Stimulated activated CD4-positive, alpha-beta T cell treated with anti-CD3 and anti-CD28 coated beads, TNF-alpha, amount 100 ng/mL, for 4 hours (primary cell): ENCODE data around the gene DACT2.
"Not testable (repeated sequence)": the region's sequence is repeated elsewhere in the genome, so short reads cannot be mapped to it uniquely, and the experiment has no call there.

Experiments
- DNase-seq, 3 experiments: peaks; one replicate each; pipeline ENCODE4 v3.0.0-alpha.2; 2020; ENCODE audit warnings: low read depth in 3 of 3

DACT2 gene

DNA sequence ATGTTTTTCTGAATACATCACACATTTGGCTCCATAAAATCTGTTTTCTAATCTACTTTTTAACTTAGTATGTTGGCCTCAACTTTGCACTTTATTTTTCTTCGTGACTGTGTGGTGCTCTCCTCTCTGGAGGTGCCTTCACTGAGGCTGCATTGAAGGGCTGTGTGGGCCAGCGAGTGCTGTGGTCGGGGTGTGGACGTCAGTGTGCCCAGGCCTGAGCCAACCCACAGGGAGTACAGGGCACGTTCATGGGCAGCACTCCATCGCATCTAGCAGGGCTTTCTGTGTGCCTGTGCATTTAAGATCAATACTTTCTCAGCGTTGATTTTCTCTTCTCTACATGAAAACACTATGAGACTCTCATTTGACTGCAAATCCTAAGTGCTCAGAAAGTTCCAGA, 37.8 kb downstream of the DACT2 start:
- no peak for DNase-seq

DNA sequence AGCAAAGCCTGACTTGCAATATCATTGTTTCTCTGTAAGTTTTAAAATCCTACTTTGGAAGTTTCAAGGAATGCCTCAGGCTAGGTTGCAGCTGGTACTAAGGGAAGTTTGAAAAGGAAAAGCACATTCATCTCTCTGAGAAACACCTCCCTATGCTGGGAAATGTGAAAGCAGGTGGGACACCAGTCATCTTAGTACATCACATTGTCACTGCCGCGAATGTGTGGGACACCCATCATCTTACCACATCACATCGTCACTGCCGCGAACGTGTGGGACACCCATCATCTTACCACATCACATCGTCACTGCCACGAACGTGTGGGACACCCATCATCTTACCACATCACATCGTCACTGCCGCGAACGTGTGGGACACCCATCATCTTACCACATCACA, 38.3 kb downstream of the DACT2 start:
- not testable (repeated sequence) for DNase-seq

DNA sequence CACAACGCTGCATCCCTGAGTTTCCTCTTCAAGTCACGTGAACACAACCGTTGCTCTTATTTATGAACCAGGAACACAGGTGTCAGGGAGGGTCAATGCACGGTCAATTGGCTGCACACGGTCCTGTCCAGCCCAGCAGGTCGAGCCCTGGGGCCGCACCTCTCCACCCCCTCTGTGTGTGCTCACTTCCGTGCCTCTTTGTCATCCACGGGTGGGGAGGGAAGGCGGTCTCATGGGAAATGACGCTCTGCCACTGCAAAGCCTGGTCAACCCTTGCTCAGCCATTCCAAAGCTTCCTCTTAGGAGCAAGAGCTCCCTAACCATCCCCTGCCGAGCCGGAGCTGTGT, 38.7 kb downstream of the DACT2 start:
- DNase-seq = no peak

DNA sequence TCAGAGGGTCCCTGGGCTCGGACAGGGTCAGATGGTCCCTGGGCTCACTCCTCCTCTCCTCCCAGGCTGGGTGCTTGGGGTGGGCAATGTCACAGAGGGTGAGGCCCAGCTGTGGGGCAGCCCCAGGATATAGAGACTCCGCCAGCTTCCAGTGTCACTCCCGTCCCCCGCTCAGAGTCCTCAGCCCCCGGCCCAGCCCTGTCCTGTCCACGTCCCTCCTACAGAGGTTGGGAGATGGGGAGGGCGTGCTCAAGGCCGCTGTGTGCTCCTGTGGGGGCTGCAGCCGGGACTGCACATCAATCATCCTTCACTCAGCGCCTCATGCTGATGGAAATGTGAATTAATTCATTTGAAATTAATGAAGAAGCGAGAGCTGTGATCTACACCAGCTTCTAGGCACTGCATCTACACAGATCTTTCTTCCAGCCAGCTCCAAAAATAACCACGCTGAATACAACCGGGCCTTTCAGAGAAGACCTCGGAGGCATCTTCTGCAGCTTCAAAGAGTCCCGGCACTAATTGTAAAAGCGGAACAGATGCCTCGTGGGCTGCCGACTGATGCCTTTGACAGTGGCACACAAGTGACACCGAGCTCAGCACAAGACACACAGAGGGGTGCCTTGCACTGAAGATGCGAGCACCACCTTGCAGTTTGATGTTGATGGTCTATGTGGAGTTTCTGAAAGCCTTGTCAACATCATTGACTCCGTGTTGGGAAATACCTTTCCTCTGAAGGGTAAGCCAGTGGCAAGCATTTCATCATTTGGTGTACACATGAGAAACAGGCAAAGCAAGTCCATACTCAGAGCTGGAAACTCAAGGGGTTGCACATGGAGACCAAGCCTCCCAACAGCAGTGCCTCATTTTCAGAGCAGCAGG, 39.3 kb downstream of the DACT2 start:
- no peak for DNase-seq

DNA sequence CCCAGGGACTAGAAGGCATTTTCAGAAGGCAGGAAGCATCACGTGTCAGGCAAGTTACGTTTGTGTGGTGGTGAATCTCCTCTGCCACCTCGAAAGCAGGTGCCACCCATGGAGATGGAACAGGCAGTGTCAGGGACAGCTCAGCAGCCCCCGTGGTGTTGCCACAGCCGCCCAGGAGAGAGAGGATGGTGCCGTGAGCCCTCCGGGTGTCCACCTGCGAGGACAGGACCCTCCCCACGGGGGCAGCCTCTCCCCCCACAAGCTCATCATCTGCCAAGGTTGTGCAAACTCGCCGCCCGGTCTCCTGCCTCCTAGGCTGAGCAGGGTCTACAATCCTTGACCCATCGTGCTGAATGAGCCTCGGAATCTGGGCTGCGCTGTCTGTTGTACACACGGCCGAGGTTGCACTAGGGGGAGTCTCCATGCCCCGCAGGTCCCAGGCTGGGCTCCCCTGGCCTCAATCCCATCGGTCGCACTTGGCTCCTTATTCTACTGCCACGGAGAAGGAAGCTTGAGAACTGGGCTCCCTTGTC, 40.1 kb downstream of the DACT2 start:
- DNase-seq = no peak

DNA sequence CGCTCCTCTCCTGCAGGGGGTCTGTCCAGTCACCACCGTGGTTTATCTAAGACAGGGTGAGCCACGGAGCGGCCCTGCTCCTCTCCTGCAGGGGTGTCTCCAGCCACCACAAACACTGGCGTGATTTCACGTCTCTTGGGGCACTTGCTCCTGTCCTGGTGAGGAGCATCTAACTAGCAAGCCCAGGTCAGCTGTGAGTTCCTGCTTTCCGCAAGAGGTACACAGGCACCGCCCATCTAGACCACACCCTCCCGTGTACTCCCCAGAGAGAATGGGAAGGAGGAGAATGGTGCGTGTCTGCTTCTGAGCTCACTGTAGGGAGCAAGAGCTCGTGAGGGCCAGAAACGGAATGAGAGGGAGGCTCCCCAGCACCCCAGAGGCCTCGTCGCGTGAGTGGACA, 40.7 kb downstream of the DACT2 start:
- DNase-seq = no peak

DNA sequence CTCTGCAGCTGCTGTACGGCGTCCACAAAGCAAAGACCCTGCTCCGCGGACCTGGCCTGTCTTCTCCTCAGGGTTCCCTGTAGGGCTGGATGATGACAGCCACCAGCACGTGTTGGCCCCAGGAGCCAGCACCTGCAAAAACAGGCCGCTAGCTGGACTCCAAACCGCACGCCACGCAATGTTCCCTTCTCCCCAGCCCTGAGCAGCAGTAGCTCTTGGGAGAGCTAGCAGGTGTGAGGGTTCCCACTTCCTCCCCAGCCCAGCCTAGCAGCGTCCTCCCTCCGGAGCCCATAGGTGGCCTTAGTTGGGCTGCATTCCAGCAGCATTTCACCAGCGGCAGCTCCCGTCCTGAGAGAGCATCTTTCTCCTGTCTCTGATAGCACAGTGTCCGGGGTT, 42.3 kb downstream of the DACT2 start:
- DNase-seq = no peak

DNA sequence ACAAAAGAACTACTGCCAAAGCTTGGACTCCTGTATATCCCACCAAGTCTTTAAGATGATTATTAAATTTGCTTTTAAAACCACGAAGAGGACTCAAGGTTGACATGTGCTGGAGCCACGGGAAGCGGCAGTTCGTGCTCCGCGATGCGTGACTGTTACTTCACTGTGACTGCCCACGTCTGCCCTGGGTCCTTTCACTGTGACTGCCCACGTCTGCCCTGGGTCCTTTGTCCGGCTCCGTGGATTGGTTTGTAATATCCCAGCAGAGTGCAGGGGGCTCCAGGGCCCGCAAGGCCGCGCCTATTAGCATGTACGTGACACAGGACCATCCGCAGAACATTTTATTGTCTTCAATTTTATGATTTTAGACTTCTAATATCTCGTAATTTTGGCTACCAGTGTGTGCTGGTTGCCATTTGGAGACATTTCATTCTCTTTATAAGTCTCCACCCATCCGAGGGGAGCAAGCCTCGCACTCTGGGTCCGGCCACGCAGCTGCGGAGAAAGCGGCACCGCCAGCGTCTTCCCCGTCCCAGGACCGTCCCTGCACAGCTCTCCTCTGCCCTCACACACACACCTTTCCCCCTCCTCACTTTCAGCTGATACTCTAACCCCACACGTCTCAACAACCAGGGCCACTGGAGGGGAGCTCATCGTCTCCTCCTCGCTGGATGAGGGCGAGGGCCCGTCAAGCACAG, 42.9 kb downstream of the DACT2 start:
- DNase-seq = no peak

DNA sequence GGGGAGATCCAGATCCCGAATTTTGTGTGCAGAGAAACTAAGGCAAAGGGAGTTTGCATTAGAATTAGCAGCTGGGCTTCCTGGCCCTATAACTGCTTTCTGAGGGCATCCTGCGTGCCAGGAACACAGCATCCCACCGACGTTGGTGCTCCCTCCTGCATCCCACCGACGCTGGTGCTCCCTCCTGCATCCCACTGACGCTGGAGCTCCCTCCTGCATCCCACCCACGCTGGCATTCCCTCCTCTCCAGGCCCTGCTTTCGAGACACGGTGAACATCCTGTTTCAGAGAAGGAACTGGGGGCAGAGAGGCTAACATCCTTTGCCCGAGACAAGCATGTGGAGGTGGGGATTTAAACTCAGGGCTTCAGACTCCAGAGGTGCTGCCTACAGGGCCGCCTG, 44.4 kb downstream of the DACT2 start:
- no peak for DNase-seq

DNA sequence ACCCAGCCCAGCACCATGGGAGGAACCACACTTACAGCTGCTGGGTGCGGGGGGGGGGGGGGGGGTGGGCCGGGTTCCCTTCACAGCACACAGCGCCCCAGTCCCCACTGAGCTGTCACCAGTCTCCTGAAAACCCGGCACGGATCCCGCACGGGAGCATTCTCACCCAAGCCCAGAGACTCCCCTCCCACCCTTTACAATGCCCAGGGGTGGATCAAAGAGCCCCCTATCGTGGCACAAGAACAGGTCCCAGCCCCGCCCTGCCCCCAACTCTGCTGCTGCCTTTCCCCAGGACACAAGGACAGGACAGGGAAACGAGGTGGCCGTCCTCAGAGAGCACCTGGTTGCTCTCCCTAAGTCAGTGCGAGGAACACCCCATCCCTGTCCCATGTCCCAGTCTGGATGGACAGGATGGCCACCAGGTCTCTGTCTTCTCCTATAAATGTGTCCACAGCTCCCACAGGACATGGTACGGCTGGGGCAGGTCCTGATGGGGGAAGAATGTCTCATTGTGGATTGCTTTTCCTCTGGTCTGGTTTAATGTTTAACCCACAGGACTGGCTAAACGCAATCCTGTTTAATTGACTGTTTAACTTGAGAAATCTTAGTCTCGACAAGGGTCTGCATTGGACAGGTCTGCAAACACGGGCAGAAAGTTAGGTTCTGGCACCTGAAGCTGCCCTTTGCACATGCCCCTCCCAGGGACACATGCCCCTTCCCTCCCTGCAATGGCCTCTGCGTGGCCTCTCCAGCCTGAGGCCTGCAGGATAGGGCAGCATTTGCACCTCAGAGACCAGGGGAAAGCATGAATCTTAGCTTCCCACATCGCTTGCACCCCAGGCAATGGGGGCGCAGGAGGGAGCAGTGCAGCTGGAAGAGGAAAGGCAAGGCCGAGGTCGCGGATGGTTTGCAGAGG, 45.3 kb downstream of the DACT2 start:
- DNase-seq = no peak

DNA sequence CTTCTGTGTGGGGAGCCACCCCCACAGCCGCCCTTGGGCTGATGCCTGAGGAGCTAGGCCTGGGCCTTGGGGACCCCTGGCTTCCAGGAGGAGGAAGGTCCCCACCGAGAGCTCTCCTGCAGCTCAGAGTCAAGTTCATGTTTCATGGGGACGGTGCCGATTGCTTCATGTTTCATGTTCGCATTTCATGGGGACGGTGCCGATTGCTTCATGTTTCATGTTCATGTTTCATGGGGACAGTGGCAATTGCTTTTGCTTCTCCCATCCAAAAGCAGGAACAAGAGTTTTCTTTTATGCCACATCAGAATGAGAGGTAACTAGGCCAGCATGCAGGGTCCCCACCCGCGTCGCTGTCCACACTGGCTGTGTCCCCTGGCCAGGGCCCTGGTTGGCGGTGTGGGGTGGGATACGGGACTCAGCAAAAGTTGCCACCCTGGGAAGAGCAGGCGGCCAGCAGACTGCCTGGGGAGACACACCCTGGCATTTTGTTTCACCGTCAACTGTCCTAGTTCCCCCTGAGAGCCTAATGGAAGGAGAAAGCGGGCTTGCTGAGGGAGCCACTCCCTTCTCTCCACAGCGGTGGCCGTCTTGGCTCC, 46.0 kb downstream of the DACT2 start:
- DNase-seq = no peak

DNA sequence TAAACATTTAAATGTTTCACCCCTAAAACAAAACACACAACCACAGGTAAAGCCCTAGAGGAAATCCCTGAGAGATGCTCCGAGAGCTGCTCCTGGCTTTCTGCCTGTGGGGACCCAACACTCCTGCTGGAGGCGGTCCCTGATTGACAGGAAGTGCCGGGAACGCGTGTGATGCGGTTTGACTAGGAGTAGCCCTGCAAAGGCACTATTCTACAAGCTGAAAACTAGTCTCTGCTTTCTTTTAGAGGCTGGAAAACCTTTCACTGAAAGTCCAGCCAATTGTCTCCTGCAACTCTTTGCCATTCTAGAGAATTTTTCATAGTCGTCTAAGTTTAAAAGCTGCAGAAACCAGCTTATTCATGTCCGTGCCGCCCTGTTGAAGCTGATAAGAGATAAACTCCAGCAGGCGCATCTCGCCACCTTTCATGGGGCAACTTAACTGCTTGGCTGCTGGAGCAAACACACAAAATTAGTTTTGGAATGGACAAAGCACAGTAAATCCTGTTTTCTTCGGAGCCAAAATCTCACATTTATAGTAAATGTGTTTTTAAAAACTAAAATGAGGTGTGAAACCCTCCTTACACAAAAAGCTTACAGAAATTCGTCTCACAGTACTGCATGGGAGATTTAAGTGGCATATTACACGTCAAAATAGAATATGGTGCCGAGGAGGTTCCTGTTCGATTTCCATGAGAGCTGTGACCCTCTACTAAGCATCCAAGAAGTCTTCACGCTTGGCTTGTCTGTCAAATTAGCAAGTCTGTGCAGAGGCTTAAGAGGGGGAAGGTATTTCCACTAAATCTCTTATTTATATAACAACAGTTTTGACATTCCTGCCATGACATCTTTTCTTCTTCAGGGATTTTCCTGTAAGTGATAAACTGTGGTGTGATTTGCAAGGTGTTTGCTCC, 46.9 kb downstream of the DACT2 start:
- DNase-seq = no peak

DNA sequence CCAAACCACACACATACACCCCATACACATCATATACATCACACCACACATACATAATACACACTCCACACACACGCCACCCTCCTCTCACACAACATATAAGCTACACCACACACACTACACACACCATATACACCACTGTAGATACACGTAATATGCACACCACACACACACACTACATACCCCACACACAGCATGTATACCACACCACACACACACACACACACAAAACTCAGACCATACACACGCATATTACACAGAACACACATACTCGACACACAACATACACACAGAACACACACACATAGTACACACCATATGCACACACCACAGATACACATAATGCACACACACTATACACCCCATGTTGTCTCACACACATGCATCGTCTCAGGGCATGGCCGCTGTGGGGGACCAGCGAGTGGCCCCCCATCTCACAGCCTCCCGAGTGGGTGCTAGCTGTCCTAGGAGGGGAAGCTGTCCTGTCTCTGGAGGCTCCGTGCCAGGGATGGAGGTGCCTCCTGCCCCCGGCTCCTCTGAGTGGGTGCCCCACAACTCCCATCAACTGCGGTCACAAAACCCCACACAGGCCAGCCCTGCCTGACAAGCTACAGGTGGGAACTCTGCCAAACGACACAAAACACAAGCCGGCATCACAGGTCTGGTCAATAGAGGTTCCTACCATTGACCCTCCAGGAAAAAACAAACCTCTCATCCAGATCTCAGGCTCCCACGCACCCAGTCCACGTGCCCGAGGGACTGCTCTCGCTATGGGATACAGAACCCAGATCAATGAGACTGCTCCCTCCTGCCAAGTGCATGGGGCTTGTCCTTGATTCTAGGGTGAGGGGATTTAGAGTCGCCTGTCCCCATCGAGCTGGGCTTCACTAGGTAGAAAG, 49.1 kb downstream of the DACT2 start:
- DNase-seq = no peak

DNA sequence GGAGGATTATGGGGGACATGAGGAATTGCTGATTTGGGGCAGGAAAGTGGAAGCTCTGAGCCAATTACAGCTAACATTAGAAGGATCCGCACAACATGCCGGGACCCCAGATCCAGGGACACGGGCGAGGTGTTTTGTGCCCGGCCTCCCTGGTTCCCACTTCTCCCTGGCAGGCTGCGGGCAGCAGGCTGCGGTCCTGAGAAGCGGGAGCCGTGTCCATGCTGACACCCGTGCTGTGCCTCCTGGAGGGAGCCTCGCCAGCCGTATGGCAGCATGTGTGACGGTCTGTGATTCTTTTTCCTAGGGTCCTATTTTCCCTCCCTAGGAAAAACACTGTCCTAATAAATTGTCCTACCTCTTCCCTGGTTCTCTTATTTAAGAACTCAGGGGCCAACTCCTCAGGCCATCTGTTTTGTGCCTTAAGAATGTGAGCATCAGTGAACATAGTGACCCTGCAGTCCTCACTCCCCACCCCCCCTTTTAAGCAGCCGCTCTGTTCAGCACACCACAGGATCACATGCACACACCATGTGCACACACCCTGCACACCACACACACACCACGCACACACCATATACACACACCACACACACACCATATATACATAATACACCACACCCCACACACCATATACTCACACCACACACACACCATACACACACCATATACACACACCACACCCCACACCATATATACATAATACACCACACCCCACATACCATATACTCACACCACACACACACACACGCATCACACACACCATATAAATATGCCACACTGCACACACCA, 49.9 kb downstream of the DACT2 start:
- DNase-seq = no peak

DNA sequence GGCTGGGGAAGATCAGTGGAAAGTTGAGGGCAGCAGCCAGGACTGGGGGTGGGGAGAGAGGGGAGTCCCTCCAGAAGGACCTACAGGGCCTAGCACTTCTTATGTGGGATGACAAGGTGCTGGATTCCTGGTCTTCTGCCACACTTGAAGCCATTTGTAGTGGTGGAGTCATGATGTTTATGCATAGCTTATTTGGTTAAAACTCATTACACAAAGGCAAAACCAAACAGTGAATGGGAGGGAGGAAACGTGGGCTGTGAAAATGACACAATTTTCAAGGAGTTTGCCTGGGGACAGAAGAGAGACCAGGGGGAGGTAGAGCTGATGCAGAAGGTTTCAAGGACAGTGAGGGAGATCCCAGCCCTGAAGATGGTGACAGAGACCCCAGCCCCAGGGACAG, 50.8 kb downstream of the DACT2 start:
- DNase-seq = no peak

DNA sequence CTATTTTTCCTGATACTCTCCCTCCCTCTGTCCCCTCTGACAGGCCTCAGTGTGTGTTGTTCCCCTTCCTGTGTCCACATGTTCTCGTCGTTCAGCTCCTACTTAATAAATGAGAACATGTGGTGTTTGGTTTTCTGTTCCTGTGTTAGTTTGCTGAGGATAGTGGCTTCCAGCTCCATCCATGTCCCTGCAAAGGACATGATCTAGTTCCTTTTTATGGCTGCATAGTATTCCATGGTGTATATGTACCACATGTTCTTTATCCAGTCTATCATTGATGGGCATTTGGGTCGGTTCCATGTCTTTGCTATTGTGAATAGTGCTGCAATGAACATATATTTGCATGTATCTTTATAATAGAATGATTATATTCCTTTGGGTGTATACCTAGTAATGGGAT, 51.8 kb downstream of the DACT2 start:
- DNase-seq = not testable (repeated sequence)

DNA sequence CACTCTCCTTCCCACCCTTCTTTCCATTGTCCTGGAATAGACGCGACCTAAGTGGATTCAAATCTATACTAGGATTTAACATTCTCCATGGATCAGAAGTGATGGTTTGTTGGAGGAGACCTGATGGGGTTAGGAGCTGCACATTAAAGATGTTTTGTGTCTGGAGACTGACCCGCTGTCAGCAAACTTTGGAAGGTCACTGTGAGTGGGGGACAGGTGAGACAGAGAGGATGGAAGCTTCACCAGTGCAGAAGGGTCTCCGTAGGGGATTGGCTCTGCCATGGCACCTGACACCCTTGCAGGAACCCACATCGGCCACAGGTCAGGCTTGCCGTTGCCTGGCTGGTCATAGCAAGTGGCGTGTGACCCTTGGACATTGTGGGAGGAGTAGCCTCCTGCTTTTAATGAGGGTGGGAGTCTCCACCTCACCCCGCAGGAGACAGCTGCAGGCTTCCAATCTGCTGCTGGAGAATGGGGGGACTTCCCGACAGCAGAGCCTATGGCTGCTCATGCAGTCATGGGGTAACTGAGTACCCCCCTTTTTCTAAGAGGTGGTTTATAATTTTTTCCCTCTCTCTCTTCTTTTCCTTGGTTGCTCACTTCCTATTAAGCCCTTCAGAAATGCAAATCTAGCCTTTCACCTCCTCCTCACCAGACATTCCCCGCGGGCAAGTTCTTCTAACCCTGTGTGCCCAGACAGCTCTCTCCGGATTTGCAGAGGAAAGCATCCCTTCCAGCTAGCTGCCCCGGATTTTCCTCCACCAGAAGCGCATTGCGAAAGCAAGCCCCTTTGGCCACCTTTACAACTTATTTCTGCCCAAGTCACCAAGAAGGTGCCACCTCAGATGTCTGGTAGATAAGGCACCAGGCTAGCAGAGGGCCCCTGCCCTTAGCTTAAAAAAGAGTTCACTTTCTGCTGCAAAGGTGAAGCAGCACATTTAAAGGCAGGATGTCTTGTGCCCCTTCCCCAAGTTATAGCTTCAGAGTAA, 53.5 kb downstream of the DACT2 start:
- no peak for DNase-seq

DNA sequence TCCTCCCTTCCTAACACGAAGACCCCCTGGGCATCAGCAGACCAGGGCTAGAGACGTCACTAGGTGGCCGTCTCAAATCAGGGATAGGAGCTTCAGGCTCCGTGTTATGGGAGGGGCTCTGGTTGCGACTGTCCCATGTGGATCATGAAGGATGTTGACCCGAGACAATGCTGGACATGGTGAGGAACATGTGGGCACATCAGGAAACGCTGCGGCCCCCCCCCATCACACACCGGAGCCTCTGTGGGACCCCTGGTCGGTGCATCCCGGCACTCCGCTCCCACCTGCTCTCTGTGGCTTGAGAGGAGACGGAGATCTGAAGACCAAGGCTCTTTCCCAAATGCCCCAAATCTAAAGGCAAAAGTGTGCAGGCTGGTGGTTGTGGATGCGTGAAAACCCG, 54.2 kb downstream of the DACT2 start:
- no peak for DNase-seq
